Right lobe of liver (tissue), 6 donors: ENCODE measurements around the gene RASAL1. TPM values are rescaled to one million over a fixed set of nuclear protein-coding genes. Genes with fewer than 3 reads are reported as not detected.
A peak's percentile ranks its signal among the peaks of the same experiment; 100 is the strongest.

Source experiments
- ATAC-seq, 4 donors: fragments of 200-7000 bp; cut with Tn5 transposase; one replicate each; pipeline ENCODE4 v1.9.1; 2020; ENCODE audit warnings: mild to moderate bottlenecking in 4 of 4, moderate library complexity in 4 of 4
- DNase-seq, 3 donors: peaks; one replicate each; pipeline ENCODE4 v3.0.0-alpha.2; 2020
- H3K27ac ChIP-seq, 3 donors: fragments of 200-600 bp; one replicate each; pipeline ENCODE4 v1.8.0; 2022
- H3K27me3 ChIP-seq, 2 donors: fragments of 200-600 bp; one replicate each; pipeline ENCODE4 v1.8.0; 2022
- H3K36me3 ChIP-seq, 4 donors: fragments of 200-600 bp; sonication (generic) in 1 of 4; one replicate each; pipeline versions ENCODE4 v1.5.1 to v1.8.0; 2017 to 2022; ENCODE audit warnings: control low read depth in 1 of 4
- H3K4me1 ChIP-seq, 4 donors: fragments of 200-600 bp; sonication (generic) in 1 of 4; one replicate each; pipeline versions ENCODE4 v1.5.1 to v1.8.0; 2017 to 2022; ENCODE audit warnings: control low read depth in 1 of 4
- H3K4me3 ChIP-seq, 3 donors: fragments of 200-600 bp; one replicate each; pipeline ENCODE4 v1.8.0; 2022
- H3K9me3 ChIP-seq, 4 donors: fragments of 200-600 bp; sonication (generic) in 1 of 4; one replicate each; pipeline versions ENCODE4 v1.5.1 to v1.8.0; 2017 to 2022; ENCODE audit warnings: control low read depth in 1 of 4
- CTCF ChIP-seq, 4 donors: fragments of 200-600 bp in 3 of 4; fragments of 450-650 bp in 1 of 4; IDR thresholded peaks; one replicate each; pipeline versions ENCODE4 v1.5.1 to v1.8.0; 2016 to 2022; ENCODE audit warnings: antibody characterized with exemption in 4 of 4, mild to moderate bottlenecking in 2 of 4
- POLR2A ChIP-seq: fragments of 450-650 bp; IDR thresholded peaks from one replicate; pipeline ENCODE4 v1.6.1; 2017; ENCODE audit warnings: antibody characterized with exemption, mild to moderate bottlenecking
- WGBS: methylation state at CpG from one replicate; pipeline ENCODE4 v1.1.6; 2018; ENCODE audit warnings: low coverage, low lambda C conversion rate; ENCODE audit not compliant: insufficient coverage; ENCODE audit errors: missing lambda C conversion rate; 5-methylcytosine and 5-hydroxymethylcytosine counted together
- intact Hi-C, 2 donors: fragments of 100-400 bp; cut with DNase I; formaldehyde crosslinking; loops; one replicate each; pipeline versions ENCODE4 v1.11.2 to v1.14.1; 2022
- total RNA-seq, 6 experiments: library from RNA; depleted of rRNA in 2 of 6; stranded (reverse); fragments of >200 nt in 2 of 6; fragmentation: NEBNext Ultra II Directional in 3 of 6; extraction: Animal tissue kit (Norgen Biotek cat#: 25700) in 3 of 6; gene quantifications; one replicate each; pipeline versions ENCODE4 v1.1.0 to v1.2.4, GENCODE V29; 2016 to 2023
- donor health status: DM: no; HTN: yes; CAD: no.
- donor health status: DM: no; HTN: no; CAD: no.
- donor health status: DM: no; HTN: no; CAD: no.
- donor health status: DM: no; HTN: yes; CAD: no.
- donor health status: DM: no; HTN: yes; CAD: no.

RASAL1 gene
- total RNA-seq, 6 experiments from 2014 or later = 0.10 to 0.24 (median 0.15) TPM; not detected in 2

DNA sequence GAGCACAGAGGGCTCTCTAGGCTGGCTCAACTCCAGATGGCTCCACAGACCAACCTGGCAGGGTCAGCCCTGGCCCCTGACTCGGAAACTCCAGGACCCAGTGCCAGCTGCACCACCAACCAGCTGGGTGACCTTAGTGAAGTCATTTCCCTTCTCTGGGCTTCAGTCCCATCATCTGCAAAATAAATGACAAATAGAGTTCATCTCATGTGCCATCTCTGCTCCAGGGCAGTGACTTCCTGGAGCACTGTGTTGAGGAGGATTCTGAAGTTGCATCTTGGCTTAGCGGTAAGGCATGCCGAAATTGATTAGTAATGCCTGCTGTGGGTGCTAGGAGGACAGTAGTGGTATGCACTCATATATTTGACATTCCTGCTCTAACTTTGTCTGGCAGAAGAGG is 47.5 kb downstream of the RASAL1 start:
- DNase-seq (no peak), ATAC-seq (no peak)
- no peak overlapping the region for H3K27ac ChIP-seq
- H3K36me3 ChIP-seq = no peaks in the 10 kb centered on the region
- H3K4me3 ChIP-seq = no peak overlapping the region
- TF ChIP-seq CTCF (IDR thresholded peaks at IDR 0.05) (no peak), POLR2A (no peak)
- no peaks in the 10 kb centered on the region for H3K9me3 ChIP-seq
- H3K4me1 ChIP-seq = peaks cover 0 to 4% (median 2%) of the 10 kb centered on the region in 4 donors
- intact Hi-C loops = no loop called here
- no peaks in the 10 kb centered on the region for H3K27me3 ChIP-seq
- WGBS = 94% methylated on average over 2 of the region's 3 CpGs

GRCh38 chr12:113087193-113087592 is 48.4 kb downstream of the RASAL1 start:
- no peak for TF ChIP-seq POLR2A
- no peak for TF ChIP-seq CTCF (IDR thresholded peaks at IDR 0.05)
- intact Hi-C loops = no loop called here
- Histone ChIP-seq H3K27me3 (no peaks in the 10 kb centered on the region), H3K27ac (no peak overlapping the region), H3K9me3 (no peaks in the 10 kb centered on the region), H3K4me1 (no peaks in the 10 kb centered on the region), H3K4me3 (no peak overlapping the region), H3K36me3 (no peaks in the 10 kb centered on the region)
- ATAC-seq (no peak), DNase-seq (no peak)
- WGBS = 37% methylated on average over 2 of the region's 5 CpGs

DNA sequence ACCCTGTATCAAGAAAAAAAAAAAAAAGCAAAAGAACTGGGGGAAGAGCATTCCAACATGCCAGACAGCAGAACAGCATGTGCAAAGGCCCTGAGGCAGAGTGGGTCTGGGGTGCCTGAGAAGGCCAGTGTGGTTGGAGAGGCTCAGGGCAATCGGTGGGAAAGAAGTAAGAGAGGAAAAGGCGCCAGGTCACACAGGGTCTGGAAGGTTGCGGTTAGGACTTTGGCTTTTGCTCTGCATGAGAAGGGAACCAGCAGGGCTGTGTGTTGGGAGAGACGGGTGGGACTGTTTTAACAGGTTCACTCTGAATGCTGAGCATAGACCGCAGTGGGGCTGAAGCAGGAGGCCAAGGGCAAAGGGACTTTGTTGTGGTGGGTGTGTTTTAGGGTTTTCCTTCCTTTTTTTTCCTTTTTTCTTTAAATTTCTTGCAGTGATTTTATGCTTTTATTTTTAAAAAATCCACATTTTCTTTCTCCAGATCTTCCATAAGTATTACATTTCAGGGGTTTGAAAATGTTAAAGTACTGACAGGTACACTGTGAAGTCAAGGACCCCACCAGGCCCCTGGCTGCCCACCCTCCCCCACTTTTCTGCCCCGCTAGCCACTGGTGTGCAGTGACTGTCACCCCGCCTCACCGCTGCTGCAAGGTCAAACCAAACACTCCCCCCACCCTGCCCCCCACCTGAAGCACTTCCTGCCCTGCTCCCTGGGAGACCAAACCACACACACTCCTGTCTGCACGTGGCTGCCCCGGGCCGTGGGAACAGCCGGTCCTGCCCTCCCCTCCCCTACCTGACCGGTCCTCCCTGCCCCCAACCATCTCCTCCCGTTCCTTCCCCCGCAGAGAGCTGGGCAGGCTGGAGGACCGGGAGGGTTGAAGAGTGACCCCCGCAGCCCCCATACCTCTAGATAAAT is 49.1 kb downstream of the RASAL1 start:
- WGBS = 20% methylated on average over 16 of the region's 17 CpGs
- TF ChIP-seq CTCF (IDR thresholded peaks at IDR 0.05) = no peak
- TF ChIP-seq POLR2A = no peak
- H3K4me3 ChIP-seq = no peak overlapping the region
- intact Hi-C loops = no loop called here
- ATAC-seq (peak; percentile 22 to 45 (median 30)), DNase-seq (no peak)
- H3K27me3 ChIP-seq = no peaks in the 10 kb centered on the region
- no peaks in the 10 kb centered on the region for H3K4me1 ChIP-seq
- no peak overlapping the region for H3K27ac ChIP-seq
- H3K36me3 ChIP-seq = no peaks in the 10 kb centered on the region
- H3K9me3 ChIP-seq = no peaks in the 10 kb centered on the region

DNA sequence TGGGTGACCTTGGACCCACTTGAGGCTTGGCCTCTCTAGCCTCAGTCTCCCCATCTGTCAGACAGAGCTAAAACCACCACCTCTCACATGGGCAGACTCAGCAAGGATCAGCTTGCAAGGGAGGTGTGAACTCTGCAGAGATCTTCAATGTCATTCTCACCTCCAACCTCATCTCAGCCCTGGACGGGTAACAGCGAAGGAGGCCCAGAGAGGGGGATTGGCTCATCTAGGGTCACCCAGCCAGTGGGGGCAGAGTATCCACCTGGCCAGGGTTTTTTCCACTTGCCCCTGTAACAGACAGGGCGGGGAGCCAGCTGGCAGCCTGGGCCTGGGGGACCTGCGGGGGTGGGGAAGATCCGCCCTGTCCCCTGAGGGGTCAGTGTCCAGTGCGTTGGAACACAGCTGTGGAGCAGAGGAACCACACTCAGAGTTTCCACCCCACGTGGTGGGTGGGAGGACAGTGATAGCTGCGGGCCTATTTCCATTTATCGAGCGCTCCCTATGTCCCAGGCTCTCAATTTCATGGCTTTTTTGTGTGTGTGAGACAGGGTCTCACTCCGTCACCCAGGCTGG is 51.6 kb downstream of the RASAL1 start:
- no peak for DNase-seq
- H3K27me3 ChIP-seq = no peaks in the 10 kb centered on the region

More for the DNA sequence above, 51.6 kb downstream of the RASAL1 start:
- H3K4me1 ChIP-seq = no peaks in the 10 kb centered on the region
- H3K4me3 ChIP-seq = no peak overlapping the region
- no peaks in the 10 kb centered on the region for H3K9me3 ChIP-seq
- 40% methylated on average over 2 of the region's 11 CpGs for WGBS
- no peaks in the 10 kb centered on the region for H3K36me3 ChIP-seq
- intact Hi-C loops = no loop called here
- ATAC-seq = peak in 2 of 4 donors; percentile 19 to 34
- no peak overlapping the region for H3K27ac ChIP-seq
- TF ChIP-seq POLR2A (no peak), CTCF (IDR thresholded peaks at IDR 0.05) (no peak)
